Measurements from ENCODE around the gene MAGEA11.
"Not testable (repeated sequence)": the region's sequence is repeated elsewhere in the genome, so short reads cannot be mapped to it uniquely, and the experiment has no call there.

Gene MAGEA11

DNA sequence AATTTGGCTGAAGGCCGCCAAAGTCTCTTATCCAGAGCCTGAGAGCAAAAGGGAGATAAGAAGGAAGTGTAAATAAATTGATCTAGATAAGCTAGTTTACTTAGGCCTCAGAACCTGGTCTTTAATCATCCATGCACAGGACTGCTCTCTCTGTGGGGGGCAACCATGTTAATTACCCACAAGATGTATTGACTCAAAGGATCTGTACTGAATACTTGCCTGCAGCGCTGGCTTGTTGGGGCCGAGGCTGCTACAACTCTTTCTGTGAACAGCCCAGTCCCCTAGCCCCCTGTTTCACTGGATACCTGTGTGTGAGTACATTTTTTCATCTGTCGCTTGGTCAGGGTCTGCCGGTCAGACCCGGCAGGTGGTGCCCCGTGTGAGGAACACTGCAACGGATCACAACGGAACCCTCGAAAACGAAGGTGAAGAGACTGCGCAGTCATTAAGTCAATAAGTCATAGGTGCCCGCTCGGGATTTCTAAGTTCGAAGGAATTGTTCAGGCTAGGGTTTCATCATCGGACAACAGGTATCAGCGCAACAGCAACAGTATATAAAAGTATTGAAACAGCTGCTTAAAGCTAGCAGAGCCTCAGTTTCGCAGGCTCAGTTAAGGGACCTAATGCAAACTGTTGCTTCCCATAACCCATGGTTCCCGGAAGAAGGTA lies 8.3 kb downstream of the MAGEA11 start:
- no peak for DNase-seq

DNA sequence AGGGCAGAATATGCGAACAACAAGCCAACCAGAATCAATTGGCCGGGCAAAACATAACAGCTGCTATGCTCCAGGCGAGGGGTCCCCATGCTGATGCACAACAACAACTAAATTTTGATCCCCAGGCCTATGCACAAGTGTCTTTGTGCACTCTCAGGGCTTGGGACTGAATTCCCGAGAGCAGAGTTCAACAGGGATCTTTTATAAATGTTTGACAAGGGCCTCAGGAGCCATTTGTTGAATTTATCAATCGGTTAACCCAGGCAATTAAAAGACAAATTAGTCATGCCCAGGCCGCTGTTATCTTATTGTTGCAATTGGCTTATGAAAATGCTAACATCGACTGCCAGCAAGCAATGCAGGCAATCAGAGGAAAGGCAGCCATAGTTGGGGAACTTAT lies 9.4 kb downstream of the MAGEA11 start:
- not testable (repeated sequence) for DNase-seq

DNA sequence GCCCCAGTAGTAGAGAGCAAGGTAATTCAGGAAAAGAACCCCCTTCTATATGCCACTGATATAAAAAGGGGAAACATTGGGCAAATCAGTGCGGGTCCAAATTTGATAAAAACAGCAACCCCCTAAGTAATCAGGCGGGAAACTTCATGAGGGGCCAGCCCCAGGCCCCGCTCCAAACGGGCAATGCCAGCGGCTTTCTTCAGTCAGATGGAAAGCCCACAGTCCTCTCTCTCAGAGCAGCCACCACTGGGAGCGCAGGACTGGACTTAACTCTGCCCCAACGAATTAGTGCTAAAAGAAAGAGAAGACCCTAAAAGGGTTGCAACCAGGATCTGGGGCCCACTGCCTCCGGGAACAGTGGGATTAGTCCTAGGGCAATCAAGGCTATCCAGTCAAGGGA lies 9.9 kb downstream of the MAGEA11 start:
- DNase-seq, result no peak

GRCh38 chrX:149723583-149724118 lies 11.8 kb downstream of the MAGEA11 start:
- DNase-seq, result not testable (repeated sequence)

DNA sequence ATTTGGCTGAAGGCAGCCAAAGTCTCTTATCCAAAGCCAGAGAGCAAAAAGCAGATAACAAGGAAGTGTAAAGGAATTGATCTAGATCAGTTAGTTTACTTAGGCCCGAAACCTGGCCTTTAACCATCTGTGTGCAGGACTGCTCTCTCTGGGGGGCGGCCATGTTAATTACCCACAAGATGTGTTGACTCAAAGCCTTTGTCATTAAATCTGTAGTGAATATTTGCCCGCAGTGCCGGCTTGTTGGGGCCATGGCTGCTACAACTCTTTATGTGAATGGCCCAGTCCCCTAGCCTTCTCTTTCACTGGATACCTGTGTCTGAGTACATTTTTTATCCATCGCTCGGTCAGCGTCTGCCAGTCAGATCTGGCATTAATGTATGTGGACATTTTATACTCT lies 15.4 kb downstream of the MAGEA11 start:
- not testable (repeated sequence) for DNase-seq

GRCh38 chrX:149742269-149742668 lies 30.4 kb downstream of the MAGEA11 start:
- not testable (repeated sequence) for DNase-seq

DNA sequence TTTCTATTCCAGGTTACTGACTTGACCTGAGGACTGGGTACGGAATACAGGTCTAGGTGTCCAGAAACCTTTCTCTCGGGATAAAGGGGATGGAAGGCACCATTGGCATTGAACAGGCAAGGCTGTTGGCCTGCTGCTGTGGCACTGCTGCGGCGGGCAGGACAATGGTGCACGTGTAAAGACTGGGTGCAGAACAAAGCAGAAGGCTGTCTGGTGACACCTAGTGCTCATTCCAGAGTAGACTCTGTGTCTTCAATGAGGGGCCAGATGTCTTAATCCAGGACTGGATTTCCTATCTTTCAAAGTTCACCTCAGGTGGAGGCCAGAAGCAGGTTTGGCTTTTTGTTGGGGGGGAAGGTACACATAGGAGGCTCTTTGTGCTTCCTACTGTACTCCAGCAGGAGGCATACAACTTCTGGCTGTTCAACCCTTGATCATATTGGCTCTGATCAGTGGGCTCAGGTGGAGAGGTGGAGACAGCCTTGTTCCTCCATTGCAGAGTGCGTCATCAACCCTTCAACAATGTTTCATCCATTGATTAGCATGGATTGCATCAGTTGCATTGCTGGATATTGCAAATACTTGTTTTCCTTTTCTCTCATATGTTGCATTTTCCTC lies 34.6 kb downstream of the MAGEA11 start:
- DNase-seq, result not testable (repeated sequence)

GRCh38 chrX:149757206-149758067 lies 45.6 kb downstream of the MAGEA11 start:
- no peak for DNase-seq

GRCh38 chrX:149758068-149758714 lies 46.3 kb downstream of the MAGEA11 start:
- no peak for DNase-seq

DNA sequence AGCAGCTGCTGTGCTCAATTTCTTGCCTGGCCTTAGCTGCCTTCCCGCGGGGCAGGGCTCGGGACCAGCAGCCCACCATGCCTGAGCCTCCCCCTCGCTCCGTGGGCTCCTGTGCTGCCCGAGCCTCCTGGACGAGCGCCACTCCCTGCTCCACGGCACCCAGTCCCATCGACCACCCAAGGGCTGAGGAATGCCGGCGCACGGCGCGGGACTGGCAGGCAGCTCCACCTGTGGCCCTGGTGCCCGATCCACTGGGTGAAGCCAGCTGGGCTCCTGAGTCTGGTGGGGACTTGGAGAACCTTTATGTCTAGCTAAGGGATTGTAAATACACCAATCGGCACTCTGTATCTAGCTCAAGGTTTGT lies 46.8 kb downstream of the MAGEA11 start:
- DNase-seq, result not testable (repeated sequence)

DNA sequence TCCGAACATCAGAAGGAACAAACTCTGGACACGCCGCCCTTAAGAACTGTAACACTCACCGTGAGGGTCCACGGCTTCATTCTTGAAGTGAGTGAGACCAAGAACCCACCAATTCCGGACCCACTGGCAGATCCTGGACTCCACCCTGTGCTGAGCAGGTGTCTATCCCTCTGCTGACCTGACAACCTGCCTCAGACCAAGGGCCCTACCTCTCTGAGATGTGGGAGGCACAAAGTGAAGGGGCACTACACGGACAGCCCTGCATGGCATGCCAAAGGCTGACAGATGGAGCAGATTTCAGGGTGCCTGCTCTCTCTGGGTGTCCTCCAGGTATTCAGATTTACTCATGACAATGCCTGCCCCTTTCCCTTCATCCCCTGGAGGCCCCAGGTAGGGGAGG lies 48.0 kb downstream of the MAGEA11 start:
- DNase-seq, result no peak

- DNase-seq, result no peak
These were observed 49.1 kb downstream of the MAGEA11 start for GRCh38 chrX:149760965-149761364.

GRCh38 chrX:149761858-149762674 lies 50.2 kb downstream of the MAGEA11 start:
- not testable (repeated sequence) for DNase-seq

DNA sequence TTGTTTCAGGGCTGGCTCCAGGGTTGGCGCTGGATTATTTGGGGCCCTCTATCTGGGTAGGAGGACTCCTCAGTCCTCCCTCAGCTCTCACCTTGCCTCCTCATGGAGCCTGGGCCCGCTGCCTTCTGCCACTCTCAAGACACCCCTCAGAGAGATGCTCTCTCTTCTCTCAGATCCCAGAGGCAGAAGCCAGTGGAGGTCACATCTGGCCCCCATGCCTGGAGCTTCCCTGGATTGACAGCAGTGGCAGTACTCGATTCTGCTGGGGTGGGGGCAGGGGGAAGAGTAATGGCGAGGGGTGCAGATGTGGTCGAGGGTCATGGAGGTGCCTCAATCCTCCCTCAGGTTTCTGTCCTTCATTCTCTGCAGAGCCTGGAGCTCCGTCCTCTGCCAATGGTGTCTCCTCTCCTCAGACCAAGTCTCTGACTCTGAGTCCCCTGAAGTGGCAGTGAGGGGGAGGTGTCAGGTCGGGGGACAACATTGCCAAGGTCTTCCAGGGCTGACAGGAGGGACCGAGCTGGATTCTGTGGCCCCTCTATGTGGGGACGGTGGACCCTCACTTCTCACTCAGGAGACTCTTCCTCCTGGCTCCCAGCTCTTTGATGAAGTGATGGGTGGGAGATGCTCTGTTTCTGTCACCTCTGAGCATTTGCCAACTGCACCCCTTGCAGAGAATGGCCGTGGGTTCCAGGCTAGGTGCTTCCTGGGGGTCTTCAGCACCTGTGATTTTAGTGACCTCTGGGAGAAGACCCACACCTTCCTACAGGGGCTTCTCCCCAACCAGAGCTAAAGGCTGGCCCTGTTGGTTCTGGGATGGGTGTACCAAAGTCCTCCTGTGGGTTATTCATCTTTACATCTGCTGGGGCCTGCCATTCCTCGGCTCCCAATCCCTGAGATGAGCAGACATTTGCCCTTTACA lies 51.1 kb downstream of the MAGEA11 start:
- no peak for DNase-seq

All from NCI-H1436 (cell line).